Stomach (tissue), 4 donors: ENCODE measurements around the gene AUTS2.

ENCODE experiments used
- CTCF ChIP-seq, 7 experiments: fragments of 450-650 bp in 4 of 7; fragments of 200-600 bp in 3 of 7; sonication (generic) in 3 of 7; IDR thresholded peaks; one replicate each; pipeline ENCODE4 v1.5.1; 2016 to 2019; ENCODE audit warnings: antibody characterized with exemption in 7 of 7, control low read depth in 2 of 7, mild to moderate bottlenecking in 1 of 7
- EP300 ChIP-seq: sonication (generic); formaldehyde crosslinking; IDR thresholded peaks from one replicate; pipeline ENCODE4 v1.6.1; 2017; ENCODE audit warnings: antibody characterized with exemption
- POLR2A ChIP-seq, 4 donors: fragments of 450-650 bp; IDR thresholded peaks; one replicate each; pipeline ENCODE4 v1.6.1; 2016; ENCODE audit warnings: antibody characterized with exemption in 4 of 4, control low read depth in 2 of 4, mild to moderate bottlenecking in 1 of 4, moderate library complexity in 1 of 4
- POLR2AphosphoS5 ChIP-seq, 3 donors: sonication (generic); formaldehyde crosslinking; IDR thresholded peaks; one replicate each; pipeline ENCODE4 v1.6.1; 2016; ENCODE audit warnings: antibody characterized with exemption in 3 of 3

GRCh38 chr7:69790977-69791724 lies 192.9 kb downstream of the AUTS2 start:
- TF ChIP-seq CTCF (IDR thresholded peaks at IDR 0.05) (no peak), POLR2A (IDR thresholded peaks at IDR 0.05) (no peak), POLR2AphosphoS5 (IDR thresholded peaks at IDR 0.05) (no peak), EP300 (no peak)
